Thoracic aorta (tissue), 2 donors: ENCODE measurements around the gene TNS2. TPM values are rescaled to one million over a fixed set of nuclear protein-coding genes. Genes with fewer than 3 reads are reported as not detected.

Experiments
- ATAC-seq: fragments of 150-250 bp; one replicate; pipeline ENCODE4 v1.8.0; 2017; ENCODE audit warnings: low read depth; ENCODE audit not compliant: insufficient number of reproducible peaks, low FRiP score
- DNase-seq: peaks from one replicate; pipeline ENCODE4 v3.0.0-alpha.2; 2020; ENCODE audit warnings: low spot score
- H3K27ac ChIP-seq, 2 donors: fragments of 200-600 bp; sonication (generic); 1 replicate in 1 of 2; 2 replicates in 1 of 2; pipeline ENCODE4 v1.5.1; 2016; ENCODE audit warnings: mild to moderate bottlenecking in 2 of 2, moderate library complexity in 2 of 2
- H3K27me3 ChIP-seq: fragments of 200-600 bp; sonication (generic); replicated peaks from 2 replicates; pipeline ENCODE4 v1.6.0; 2016; ENCODE audit warnings: mild to moderate bottlenecking; ENCODE audit not compliant: insufficient read depth
- H3K36me3 ChIP-seq: fragments of 200-600 bp; sonication (generic); one replicate; pipeline ENCODE4 v1.5.1; 2016
- H3K4me1 ChIP-seq, 2 donors: fragments of 200-600 bp; sonication (generic); 1 replicate in 1 of 2; 2 replicates in 1 of 2; pipeline versions ENCODE4 v1.5.1 to v1.6.0; 2016; ENCODE audit warnings: low read depth in 2 of 2, mild to moderate bottlenecking in 1 of 2; ENCODE audit not compliant: control insufficient read depth in 1 of 2
- H3K4me3 ChIP-seq: fragments of 200-600 bp; sonication (generic); 2 replicates; pipeline ENCODE4 v1.5.1; 2016; ENCODE audit warnings: mild to moderate bottlenecking
- H3K9me3 ChIP-seq: fragments of 200-600 bp; sonication (generic); 2 replicates; pipeline ENCODE4 v1.5.1; 2016
- total RNA-seq, 2 donors: library from RNA; depleted of rRNA; stranded (reverse); fragments of >200 nt; gene quantifications; one replicate each; pipeline versions ENCODE4 v1.1.0 to v1.2.3, GENCODE V29; 2016
- TF ChIP-seq, protein P1 (sequence below): fragments of 200-600 bp; sonication (generic); IDR thresholded peaks from one replicate; pipeline ENCODE4 v1.5.1; 2019; ENCODE audit warnings: antibody characterized with exemption

Gene TNS2
- total RNA-seq, 2 donors from 2014 or later, result 292 to 307 TPM

- H3K27me3 ChIP-seq, result no peaks in the 10 kb centered on the region
- peaks cover 40 to 65% of the 10 kb centered on the region in 2 donors for H3K4me1 ChIP-seq
- H3K27ac ChIP-seq, result peak overlapping the region; percentile 95 to 100
- DNase-seq (no peak), ATAC-seq (no peak)
- H3K36me3 ChIP-seq, result peaks cover 23% of the 10 kb centered on the region
- TF ChIP-seq, protein P1, sequence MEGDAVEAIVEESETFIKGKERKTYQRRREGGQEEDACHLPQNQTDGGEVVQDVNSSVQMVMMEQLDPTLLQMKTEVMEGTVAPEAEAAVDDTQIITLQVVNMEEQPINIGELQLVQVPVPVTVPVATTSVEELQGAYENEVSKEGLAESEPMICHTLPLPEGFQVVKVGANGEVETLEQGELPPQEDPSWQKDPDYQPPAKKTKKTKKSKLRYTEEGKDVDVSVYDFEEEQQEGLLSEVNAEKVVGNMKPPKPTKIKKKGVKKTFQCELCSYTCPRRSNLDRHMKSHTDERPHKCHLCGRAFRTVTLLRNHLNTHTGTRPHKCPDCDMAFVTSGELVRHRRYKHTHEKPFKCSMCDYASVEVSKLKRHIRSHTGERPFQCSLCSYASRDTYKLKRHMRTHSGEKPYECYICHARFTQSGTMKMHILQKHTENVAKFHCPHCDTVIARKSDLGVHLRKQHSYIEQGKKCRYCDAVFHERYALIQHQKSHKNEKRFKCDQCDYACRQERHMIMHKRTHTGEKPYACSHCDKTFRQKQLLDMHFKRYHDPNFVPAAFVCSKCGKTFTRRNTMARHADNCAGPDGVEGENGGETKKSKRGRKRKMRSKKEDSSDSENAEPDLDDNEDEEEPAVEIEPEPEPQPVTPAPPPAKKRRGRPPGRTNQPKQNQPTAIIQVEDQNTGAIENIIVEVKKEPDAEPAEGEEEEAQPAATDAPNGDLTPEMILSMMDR, result no peak
- H3K9me3 ChIP-seq, result no peaks in the 10 kb centered on the region
- peak overlapping the region; percentile 78 for H3K4me3 ChIP-seq
Observed at GRCh38 chr12:53051881-53052412, 2.1 kb downstream of the TNS2 start.

GRCh38 chr12:53052419-53053217, 2.8 kb downstream of the TNS2 start:
- ATAC-seq (no peak), DNase-seq (peak; percentile 70)
- no peaks in the 10 kb centered on the region for H3K9me3 ChIP-seq
- TF ChIP-seq, protein P1, result no peak
- no peaks in the 10 kb centered on the region for H3K27me3 ChIP-seq
- H3K4me1 ChIP-seq, result peaks cover 40 to 65% of the 10 kb centered on the region in 2 donors
- H3K27ac ChIP-seq, result peak overlapping the region; percentile 95 to 100
- peak overlapping the region; percentile 78 for H3K4me3 ChIP-seq
- peaks cover 29% of the 10 kb centered on the region for H3K36me3 ChIP-seq

DNA sequence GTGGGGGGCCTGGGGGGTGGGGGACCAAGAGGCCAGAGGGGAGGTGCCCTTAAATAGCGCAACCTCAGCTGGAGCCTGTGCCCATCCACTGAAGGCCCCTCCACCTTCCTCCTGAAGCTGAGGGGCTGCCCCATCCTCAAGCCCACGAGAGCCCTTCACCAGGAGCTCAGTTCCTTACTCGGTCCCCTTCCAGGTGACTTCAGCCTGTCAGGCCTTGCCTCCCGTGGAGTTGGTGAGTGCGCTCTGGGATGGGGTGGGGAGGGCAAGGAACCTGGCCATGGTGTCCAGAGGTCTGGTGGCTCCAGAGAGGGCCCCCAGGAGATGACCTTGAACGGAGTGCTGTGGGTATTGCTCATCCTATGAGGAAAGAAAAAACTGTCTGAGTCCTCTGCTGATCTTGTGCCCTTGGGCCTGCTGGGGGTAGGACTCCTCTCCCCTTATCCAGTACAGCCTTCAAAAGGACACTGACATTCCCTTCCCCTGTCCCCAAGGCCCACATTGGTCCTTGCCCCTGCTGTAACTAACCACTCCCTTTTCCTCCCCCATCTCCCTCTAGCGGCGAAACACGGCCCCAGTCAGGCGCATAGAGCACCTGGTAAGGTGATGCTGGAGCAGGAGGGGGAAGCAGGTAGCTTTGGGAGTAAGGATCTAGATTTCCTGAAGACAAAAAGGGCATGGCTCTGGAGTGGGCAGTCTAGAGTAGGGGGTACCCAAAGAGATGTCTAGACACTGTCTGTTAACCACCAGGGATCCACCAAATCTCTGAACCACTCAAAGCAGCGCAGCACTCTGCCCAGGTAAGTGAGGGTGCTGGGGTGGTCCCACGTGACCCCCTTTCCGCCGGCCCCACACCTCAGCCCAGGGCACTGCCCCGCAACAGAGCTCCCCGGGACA, 3.6 kb downstream of the TNS2 start:
- DNase-seq, result no peak
- no peaks in the 10 kb centered on the region for H3K9me3 ChIP-seq
- TF ChIP-seq, protein P1, result peak; percentile 65

DNA sequence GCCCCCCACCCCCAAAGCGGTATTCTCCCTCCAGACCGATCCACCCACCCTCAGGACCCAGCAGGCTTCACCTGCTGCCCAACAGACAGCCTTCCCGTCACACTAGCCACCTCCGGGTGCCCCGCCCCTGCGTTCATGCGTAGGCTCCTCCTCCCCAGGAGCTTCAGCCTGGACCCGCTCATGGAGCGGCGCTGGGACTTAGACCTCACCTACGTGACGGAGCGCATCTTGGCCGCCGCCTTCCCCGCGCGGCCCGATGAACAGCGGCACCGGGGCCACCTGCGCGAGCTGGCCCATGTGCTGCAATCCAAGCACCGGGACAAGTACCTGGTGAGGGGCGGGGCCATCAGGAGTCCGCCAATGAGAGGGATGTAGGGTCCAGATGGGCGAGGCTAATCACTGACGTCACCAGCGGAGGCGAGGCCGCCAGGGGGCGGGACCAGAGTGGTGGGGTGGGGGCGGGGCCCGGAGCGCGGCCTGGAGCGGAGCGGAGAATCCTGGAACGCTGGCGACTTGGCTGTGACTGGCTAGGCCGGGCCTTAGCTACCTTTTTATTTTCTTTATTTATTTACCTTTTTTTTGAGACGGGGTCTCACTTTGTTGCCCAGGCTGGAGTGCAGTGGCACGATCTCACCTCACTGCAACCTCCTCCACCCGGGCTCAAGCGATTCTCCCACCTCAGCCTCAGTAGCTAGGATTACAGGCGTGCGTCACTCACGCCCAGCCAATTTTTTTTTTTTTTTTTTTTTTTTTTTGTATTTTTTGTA, 4.4 kb downstream of the TNS2 start:
- TF ChIP-seq, protein P1, result no peak
- H3K4me3 ChIP-seq, result peak overlapping the region; percentile 78
- peak; percentile 84 for ATAC-seq
- H3K27ac ChIP-seq, result peak overlapping the region; percentile 83 to 95
- no peaks in the 10 kb centered on the region for H3K27me3 ChIP-seq
- no peaks in the 10 kb centered on the region for H3K9me3 ChIP-seq
- H3K4me1 ChIP-seq, result peaks cover 29 to 56% of the 10 kb centered on the region in 2 donors
- DNase-seq, result peak; percentile 81
- H3K36me3 ChIP-seq, result peaks cover 46% of the 10 kb centered on the region

More for the DNA sequence above, 3.6 kb downstream of the TNS2 start:
- no peak for ATAC-seq
- peak overlapping the region; percentile 83 to 95 for H3K27ac ChIP-seq
- peaks cover 38% of the 10 kb centered on the region for H3K36me3 ChIP-seq
- H3K4me1 ChIP-seq, result peaks cover 38 to 59% of the 10 kb centered on the region in 2 donors
- no peaks in the 10 kb centered on the region for H3K27me3 ChIP-seq
- H3K4me3 ChIP-seq, result peak overlapping the region; percentile 78
